Suppressor macrophage treated with lipopolysaccharide for 4 hours (primary cell): ENCODE measurements around the gene KCNQ1.

Source experiments
- DNase-seq: peaks from one replicate; pipeline ENCODE4 v3.0.0-alpha.2; 2020

KCNQ1 gene

GRCh38 chr11:2882396-2883110 lies 437.7 kb downstream of the KCNQ1 start:
- DNase-seq, result no peak

DNA sequence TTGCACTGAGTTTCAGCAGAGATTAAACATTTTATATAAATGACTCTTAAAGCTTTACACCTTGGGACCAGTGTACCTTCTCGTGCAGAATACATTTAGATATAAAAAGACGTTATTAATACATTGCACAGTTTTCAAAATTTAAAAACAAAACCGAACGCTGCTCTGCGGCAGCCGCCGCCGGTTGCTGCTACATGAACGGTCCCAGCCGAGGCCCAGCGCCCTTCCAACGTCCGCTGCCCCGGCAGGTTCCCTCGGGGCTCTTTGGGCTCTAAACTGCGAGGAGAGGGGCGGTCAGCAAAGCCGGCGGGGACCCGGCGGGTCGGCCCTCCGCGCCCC lies 438.8 kb downstream of the KCNQ1 start:
- DNase-seq, result no peak

DNA sequence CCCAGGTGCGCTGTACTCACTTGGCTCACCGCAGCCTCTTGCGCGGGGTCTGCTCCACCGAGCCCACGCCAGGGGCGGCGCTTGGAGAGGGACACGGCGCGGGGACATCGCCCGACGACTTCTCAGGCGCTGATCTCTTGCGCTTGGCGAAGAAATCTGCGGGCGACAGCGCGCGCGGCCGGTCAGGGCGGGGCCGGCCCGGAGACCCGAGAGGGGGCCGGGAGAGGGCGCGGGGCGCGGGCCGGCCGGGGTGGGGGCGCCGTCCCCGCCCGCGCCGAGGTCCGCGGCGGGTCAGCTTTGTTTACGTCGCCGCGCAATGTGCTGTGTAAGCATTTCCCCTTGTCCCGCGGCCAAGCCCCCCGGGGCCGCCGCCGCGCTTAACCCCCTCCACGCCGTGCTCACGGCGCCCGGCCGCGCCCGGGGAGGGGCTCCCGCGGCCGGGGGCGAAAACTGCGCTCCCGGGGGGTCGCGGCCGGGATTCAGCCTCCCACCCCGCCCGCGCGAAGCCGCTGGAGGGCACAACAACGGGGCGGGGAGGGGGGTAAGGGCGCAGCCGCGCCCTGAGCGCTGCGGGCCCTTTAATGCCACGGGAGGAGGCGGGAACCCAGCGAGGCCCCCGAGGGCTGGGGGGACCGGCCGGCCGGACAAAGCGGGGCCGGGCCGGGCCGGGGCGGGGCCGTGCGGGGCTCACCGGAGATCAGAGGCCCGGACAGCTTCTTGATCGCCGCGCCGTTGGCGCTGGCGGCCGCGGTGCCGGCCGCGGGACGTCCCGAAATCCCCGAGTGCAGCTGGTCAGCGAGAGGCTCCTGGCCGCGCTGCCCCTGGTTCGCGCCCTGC lies 439.4 kb downstream of the KCNQ1 start:
- DNase-seq, result peak; percentile 17

DNA sequence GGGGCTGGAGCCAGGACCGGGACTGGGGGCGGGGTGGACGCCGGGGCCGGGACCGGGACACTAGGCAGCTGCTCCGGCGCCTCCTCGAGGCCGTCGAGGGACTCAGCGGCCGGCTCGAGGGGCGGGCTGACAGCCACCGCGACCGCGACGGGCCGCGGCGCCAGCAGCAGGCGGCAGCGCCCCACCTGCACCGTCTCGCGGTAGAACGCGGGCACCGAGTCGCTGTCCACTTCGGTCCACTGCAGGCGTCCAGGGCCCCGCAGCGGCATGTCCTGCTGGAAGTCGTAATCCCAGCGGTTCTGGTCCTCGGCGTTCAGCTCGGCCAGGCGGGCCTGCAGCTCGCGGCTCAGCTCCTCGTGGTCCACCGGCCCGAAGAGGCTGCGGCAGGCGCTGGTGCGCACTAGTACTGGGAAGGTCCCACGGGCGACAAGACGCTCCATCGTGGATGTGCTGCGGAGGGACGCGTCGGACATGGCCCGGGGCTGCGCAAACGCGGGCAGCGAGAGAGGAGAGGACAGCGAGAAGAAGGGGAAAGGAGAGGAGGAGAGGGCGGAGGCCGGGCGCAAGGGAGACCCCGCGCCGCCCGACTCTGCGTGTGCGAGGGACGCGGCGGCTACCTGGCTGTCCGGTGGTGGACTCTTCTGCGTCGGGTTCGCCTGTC lies 440.3 kb downstream of the KCNQ1 start:
- peak; percentile 64 for DNase-seq

DNA sequence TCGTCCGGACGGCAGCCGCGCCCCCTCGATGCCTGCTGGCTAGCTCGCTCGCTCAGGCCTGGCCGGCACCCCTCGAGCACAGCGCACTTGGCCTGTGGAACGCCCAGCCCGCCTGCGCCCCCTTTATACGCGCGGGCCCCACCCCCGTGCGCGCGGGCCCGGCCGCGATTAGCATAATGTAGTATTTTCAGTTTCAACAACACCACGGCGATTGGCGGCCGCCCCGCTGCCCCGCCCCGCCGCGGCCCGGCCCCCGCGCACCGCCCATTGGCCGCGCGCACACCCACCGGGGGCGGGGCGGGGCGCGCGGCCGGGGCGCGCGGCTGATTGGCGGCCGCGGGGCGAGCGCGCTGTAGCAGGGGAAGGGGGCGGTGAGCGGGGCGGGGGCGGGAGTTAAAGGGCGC lies 440.9 kb downstream of the KCNQ1 start, which contains the start of gene CDKN1C:
CDKN1C (minus strand) TSS at position 98 of the 404 bp plus-strand sequence. CDS start 319 bp downstream, outside the sequence.
- peak; percentile 84 for DNase-seq

DNA sequence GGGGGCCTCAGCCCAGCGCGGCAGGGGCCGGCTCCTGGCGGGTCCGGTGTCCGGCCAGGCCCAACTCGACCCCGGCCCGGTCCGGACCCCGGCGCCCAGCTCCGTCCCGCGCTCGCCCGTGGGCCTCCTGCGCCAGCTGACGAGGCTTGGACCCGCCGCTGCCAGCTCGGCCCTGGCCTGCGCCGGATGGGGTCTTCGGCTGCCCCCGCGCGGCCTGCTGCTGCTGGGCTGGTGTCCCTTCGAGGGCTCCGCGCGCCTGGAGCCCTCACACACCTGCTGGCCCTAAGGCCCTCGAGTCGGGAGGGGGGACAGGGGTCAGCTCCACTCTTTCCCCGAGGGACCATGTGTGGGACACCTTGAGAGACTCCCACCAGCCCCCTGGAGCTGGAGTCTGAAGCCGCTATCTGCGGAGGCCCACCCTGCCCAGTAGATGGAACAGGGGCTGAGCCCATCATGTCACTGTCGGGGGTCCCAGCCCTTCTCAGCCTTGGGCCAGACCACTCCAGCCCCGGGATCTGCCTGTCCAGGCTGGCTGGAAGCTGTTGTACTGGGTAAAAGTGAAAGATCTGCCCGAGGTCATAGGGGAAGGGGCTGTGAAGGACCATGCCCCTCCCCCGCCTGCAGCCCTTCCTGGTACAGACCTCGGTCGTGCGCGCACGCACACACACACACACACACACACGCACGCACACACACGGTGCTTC lies 441.5 kb downstream of the KCNQ1 start:
- DNase-seq, result no peak

DNA sequence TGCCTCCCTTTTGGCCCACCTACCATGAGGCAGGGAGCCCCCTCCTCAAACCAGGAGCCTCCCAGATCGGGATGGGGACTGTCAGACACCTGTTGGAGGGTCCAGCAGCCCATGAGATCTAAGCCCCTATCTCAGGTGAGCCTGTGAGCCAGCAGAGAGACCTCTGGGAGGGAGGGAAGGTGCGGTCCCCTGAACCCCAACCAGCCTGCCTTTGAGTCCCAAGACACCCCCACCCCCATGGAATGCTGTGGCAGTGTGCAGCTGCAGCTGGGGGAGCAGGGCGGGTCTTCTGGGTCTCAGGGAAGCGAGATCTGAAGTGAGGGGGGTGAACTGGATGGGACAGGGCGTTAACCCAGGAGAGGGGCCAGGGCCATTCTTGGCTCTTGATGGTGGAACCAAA lies 442.1 kb downstream of the KCNQ1 start:
- DNase-seq, result no peak

DNA sequence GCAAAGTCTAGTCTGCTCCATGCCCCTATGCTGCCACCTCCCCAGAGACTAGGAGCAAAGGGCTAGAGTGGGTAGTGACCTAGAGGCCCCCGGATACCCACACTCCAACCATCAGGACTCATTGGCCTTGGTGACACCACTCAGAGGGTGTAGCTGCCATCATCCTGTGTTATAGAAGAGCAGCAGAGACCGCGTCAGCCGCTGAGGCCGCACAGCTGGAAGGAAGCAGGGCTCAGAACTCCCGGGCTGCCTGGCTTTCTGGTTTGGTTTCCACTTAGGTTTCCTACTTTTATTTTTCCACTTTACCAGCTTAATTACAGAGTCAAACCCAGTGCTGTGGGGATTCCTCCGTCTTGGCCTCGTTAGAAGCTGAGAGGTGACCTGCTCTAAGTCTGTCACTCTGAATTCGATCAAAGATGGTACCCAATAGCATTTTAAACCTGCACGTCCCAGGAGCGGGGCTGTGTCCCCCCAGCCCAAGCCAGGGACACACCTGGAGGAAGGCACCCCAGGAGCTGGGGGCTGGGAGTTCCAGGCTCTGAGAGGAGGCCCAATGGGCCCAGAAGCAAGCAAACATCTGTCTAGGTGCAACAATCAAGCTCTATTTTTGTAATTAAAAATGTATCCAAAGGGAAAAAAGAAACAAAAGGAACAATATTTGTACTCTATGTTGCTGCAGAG lies 442.8 kb downstream of the KCNQ1 start:
- no peak for DNase-seq

- peak; percentile 91 for DNase-seq
Measured at GRCh38 chr11:2888266-2888968, 443.6 kb downstream of the KCNQ1 start.

DNA sequence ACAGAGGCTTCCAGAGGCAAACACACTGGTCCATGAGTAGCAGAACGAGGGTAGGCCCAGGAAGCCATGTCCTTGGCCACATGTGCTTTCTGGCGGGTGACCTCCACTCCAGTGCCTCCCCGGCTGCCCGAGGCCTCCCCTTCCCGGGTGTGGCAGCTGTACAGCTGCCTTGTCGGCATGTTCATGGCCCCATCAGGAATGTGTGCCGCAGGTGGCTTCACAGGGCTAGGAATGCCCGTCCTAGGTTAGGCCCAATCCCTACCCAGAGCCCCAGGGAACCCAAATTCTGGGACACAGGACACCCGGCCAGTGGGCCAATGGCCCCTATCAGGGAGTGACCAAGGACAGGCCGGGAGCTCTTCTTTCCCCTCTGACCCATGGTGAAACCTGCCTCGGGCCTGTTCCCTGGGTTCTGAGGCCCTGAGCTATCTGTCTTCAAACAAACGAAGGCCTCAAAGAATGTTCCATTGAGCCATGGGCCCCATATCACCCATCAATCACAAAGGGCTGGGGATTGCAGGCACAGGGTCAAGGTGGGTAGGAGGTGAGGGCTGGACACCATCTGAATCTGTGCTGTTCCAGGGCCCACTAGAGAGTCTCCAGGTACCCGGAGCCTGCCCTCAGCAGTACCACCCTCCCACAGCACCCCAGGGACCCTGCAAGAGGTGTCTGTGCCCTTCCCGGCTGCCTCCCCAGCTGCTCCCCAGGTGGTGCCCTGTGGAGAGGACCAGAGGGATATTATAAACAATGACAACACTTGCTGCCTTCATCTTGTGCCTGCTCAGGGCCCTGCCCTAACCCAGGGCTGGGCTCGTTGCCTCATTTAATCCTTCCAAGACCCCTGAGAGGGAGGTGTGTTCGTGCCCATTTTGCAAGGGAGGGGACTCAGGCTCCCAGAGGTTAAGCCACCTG lies 444.8 kb downstream of the KCNQ1 start:
- DNase-seq, result no peak

DNA sequence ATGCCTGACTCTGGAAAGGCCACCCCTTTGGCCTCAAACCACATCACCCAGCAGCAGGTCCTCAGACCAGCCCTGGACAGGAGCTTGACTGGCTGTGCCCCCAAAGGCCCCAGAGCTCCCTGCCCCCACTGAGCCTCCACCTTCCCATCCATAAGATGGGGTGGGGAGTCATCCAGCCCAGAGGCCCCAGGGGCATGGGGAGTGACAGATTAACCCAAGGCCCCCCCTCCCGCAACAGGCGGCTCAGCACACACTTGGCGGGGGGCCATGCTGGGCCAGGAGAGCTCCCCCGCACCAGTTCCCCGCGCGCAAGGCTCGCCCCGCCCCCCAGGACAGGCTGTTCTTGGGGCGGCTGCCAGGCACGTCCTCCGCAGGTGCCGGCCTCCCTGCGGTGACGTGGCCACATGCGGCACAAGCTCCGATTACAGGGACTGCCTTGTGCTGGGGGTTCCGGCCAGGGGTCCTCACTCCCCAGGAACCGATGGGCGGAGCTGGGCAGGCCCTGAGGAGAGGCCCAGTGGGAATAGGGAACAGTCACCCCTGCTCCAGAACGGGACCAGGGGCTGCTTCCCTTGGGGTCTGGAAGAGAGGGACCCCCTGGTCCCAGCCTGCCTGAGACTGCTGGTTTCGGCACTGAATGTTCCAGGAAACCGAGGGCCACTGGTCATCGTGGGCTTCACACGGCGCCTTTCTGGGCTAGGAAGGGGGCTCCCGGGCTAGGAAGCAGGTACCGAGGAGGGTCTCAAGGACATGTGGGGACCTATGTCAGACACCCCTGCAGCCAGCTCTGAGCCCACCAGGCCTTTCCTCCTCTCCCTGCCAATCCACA lies 445.9 kb downstream of the KCNQ1 start:
- no peak for DNase-seq

- no peak for DNase-seq
Measured at GRCh38 chr11:2891326-2892214, 446.8 kb downstream of the KCNQ1 start.

GRCh38 chr11:2892215-2892966 lies 447.6 kb downstream of the KCNQ1 start:
- DNase-seq, result peak; percentile 29

- DNase-seq, result peak; percentile 36
Measured at GRCh38 chr11:2892967-2893528, 448.2 kb downstream of the KCNQ1 start.

- DNase-seq, result no peak
Measured at GRCh38 chr11:2893935-2894334, 449.1 kb downstream of the KCNQ1 start.

GRCh38 chr11:2896047-2896446 lies 451.2 kb downstream of the KCNQ1 start:
- DNase-seq, result no peak

GRCh38 chr11:2897048-2897447 lies 452.2 kb downstream of the KCNQ1 start:
- DNase-seq, result no peak
